Astrocyte of the hippocampus (primary cell): ENCODE results near the gene BIN1.

Experiments
- DNase-seq: peaks from one replicate; pipeline ENCODE4 v3.0.0; 2011; ENCODE audit warnings: low read depth, low spot score

The BIN1 gene

GRCh38 chr2:127060264-127060945 is 46.5 kb downstream of the BIN1 start:
- no peak for DNase-seq

GRCh38 chr2:127059559-127059958 is 47.4 kb downstream of the BIN1 start:
- no peak for DNase-seq

GRCh38 chr2:127058954-127059252 is 48.1 kb downstream of the BIN1 start:
- no peak for DNase-seq

GRCh38 chr2:127058246-127058953 is 48.6 kb downstream of the BIN1 start:
- no peak for DNase-seq

- no peak for DNase-seq
Observed at GRCh38 chr2:127057371-127058245, 49.3 kb downstream of the BIN1 start.

GRCh38 chr2:127056631-127057370 is 50.2 kb downstream of the BIN1 start:
- DNase-seq, result no peak

GRCh38 chr2:127056086-127056485 is 50.9 kb downstream of the BIN1 start:
- no peak for DNase-seq

- DNase-seq, result no peak
Observed at GRCh38 chr2:127055786-127056076, 51.2 kb downstream of the BIN1 start.

- DNase-seq, result no peak
Observed at GRCh38 chr2:127054996-127055785, 51.8 kb downstream of the BIN1 start.

GRCh38 chr2:127054604-127054930 is 52.4 kb downstream of the BIN1 start:
- no peak for DNase-seq

- DNase-seq, result no peak
Observed at GRCh38 chr2:127053731-127054603, 53.0 kb downstream of the BIN1 start.

GRCh38 chr2:127052771-127053691 is 53.9 kb downstream of the BIN1 start:
- DNase-seq, result no peak

GRCh38 chr2:127052057-127052770 is 54.7 kb downstream of the BIN1 start:
- DNase-seq, result no peak

- DNase-seq, result no peak
Observed at GRCh38 chr2:127051116-127052056, 55.6 kb downstream of the BIN1 start.

GRCh38 chr2:127050803-127051115 is 56.2 kb downstream of the BIN1 start:
- no peak for DNase-seq

- DNase-seq, result peak; percentile 80
Observed at GRCh38 chr2:127049927-127050802, 56.8 kb downstream of the BIN1 start.
